Activated CD8-positive, alpha-beta T cell treated with anti-CD3 and anti-CD28 coated beads for 36 hours (primary cell): ENCODE measurements around the gene FXYD3. TPM values are rescaled to one million over a fixed set of nuclear protein-coding genes. Genes with fewer than 3 reads are reported as not detected.

Experiments
- ATAC-seq: fragments of 200-7000 bp; cut with Tn5 transposase; one replicate; pipeline ENCODE4 v1.10.0; 2021; ENCODE audit warnings: mild to moderate bottlenecking, moderate library complexity
- CTCF ChIA-PET: fragments of 350-600 bp; sonication (Branson Sonifier 250); formaldehyde crosslinking; loops from one replicate; lab custom pipeline; 2021; ENCODE audit warnings: antibody characterized with exemption; lab: Charles Lee
- POLR2A ChIA-PET: fragments of 350-600 bp; sonication (Branson Sonifier 250); formaldehyde crosslinking; loops from one replicate; lab custom pipeline; 2021; ENCODE audit warnings: antibody characterized with exemption; lab: Charles Lee
- DNase-seq: peaks from one replicate; pipeline ENCODE4 v3.0.0-alpha.2; 2020
- H3K27ac Mint-ChIP-seq: one replicate; pipeline ENCODE4 v1.8.0; 2021; ENCODE audit warnings: mild to moderate bottlenecking, mixed read lengths
- H3K27me3 Mint-ChIP-seq: one replicate; pipeline ENCODE4 v1.8.0; 2021; ENCODE audit warnings: mixed read lengths
- H3K36me3 Mint-ChIP-seq: one replicate; pipeline ENCODE4 v1.8.0; 2021; ENCODE audit warnings: low read depth, mixed read lengths
- H3K4me1 Mint-ChIP-seq: one replicate; pipeline ENCODE4 v1.8.0; 2021; ENCODE audit warnings: low read depth, mixed read lengths
- H3K4me3 Mint-ChIP-seq: one replicate; pipeline ENCODE4 v1.8.0; 2021; ENCODE audit warnings: mild to moderate bottlenecking, moderate library complexity, mixed read lengths
- H3K9me3 Mint-ChIP-seq: one replicate; pipeline ENCODE4 v1.8.0; 2021; ENCODE audit warnings: mixed read lengths
- CTCF ChIP-seq: fragments of 200-600 bp; IDR thresholded peaks from one replicate; pipeline ENCODE4 v1.8.0; 2022; ENCODE audit warnings: antibody characterized with exemption, mild to moderate bottlenecking
- intact Hi-C: fragments of 100-400 bp; cut with micrococcal nuclease; formaldehyde crosslinking; loops from one replicate; pipeline ENCODE4 v1.10.0; 2022
- total RNA-seq, 2 experiments: library from RNA; stranded (reverse); gene quantifications; one replicate each; pipeline ENCODE4 v1.2.3, GENCODE V29; 2021

Gene FXYD3
- total RNA-seq, 2 experiments from 2014 or later: not detected

- H3K4me3 Mint-ChIP-seq: no peak overlapping the region
- no peaks in the 10 kb centered on the region for H3K9me3 Mint-ChIP-seq
- H3K27me3 Mint-ChIP-seq: no peaks in the 10 kb centered on the region
- no peaks in the 10 kb centered on the region for H3K36me3 Mint-ChIP-seq
- ATAC-seq (peak; percentile 96), DNase-seq (peak; percentile 81)
- CTCF ChIA-PET: interaction anchor here (0.7 to 3.7 kb wide), 20 partner anchors 8 to 129 kb away, joined by 3 to 42 read pairs (median 4); partner anchors contain the start of gene FXYD5
- intact Hi-C loops: loop anchor here (2.0 kb wide), 1 partner anchor 69 kb away; no protein-coding TSS in a partner anchor
- peaks cover 4% of the 10 kb centered on the region for H3K4me1 Mint-ChIP-seq
- POLR2A ChIA-PET: interaction anchor here (0.6 to 1.1 kb wide), 2 partner anchors 69 to 102 kb away, joined by 3 to 4 read pairs; no protein-coding TSS in a partner anchor
- TF ChIP-seq CTCF: peak; percentile 75
- no peak overlapping the region for H3K27ac Mint-ChIP-seq
These were observed 19.8 kb downstream of the FXYD3 start for GRCh38 chr19:35135389-35135909.

- Mint-ChIP-seq H3K4me3 (no peak overlapping the region), H3K4me1 (peaks cover 8% of the 10 kb centered on the region), H3K9me3 (no peaks in the 10 kb centered on the region), H3K27me3 (no peaks in the 10 kb centered on the region), H3K36me3 (no peaks in the 10 kb centered on the region), H3K27ac (no peak overlapping the region)
- intact Hi-C loops: no loop called here
- ChIA-PET POLR2A (interaction anchor here (0.6 to 1.1 kb wide), 3 partner anchors 10 to 101 kb away, joined by 3 to 4 read pairs (median 3); no protein-coding TSS in a partner anchor), CTCF (interaction anchor here (0.7 to 3.7 kb wide), 22 partner anchors 9 to 106 kb away, joined by 3 to 42 read pairs (median 4); partner anchors contain the start of gene FXYD5)
- DNase-seq: no peak
- ATAC-seq: no peak
- TF ChIP-seq CTCF: no peak
These were observed 20.6 kb downstream of the FXYD3 start for GRCh38 chr19:35136231-35136630.

- H3K27me3 Mint-ChIP-seq: peaks cover 3% of the 10 kb centered on the region
- H3K4me1 Mint-ChIP-seq: peaks cover 17% of the 10 kb centered on the region
- H3K9me3 Mint-ChIP-seq: no peaks in the 10 kb centered on the region
- no peak overlapping the region for H3K27ac Mint-ChIP-seq
- ATAC-seq: no peak
- intact Hi-C loops: no loop called here
- no peak overlapping the region for H3K4me3 Mint-ChIP-seq
- no peaks in the 10 kb centered on the region for H3K36me3 Mint-ChIP-seq
- POLR2A ChIA-PET: interaction anchor here (0.7 to 1.0 kb wide), 2 partner anchors 9 to 69 kb away, joined by 3 read pairs; no protein-coding TSS in a partner anchor
- TF ChIP-seq CTCF: no peak
- CTCF ChIA-PET: interaction anchor here (0.7 to 3.7 kb wide), 11 partner anchors 12 to 93 kb away, joined by 3 to 42 read pairs (median 3); partner anchors contain the start of gene FXYD5
- no peak for DNase-seq
These were observed 21.5 kb downstream of the FXYD3 start for GRCh38 chr19:35136977-35137702.

- no peak within 1 kb of the TSS for H3K4me3 Mint-ChIP-seq
- ChIA-PET POLR2A (no interaction called here), CTCF (no interaction called here)
- H3K27me3 Mint-ChIP-seq: peaks cover 4% of the 10 kb centered on the region
- H3K4me1 Mint-ChIP-seq: peaks cover 25% of the 10 kb centered on the region
- no peak for ATAC-seq
- no peaks in the 10 kb centered on the region for H3K36me3 Mint-ChIP-seq
- no peak for DNase-seq
- no peak for TF ChIP-seq CTCF
- no peaks in the 10 kb centered on the region for H3K9me3 Mint-ChIP-seq
- intact Hi-C loops: no loop called here
- H3K27ac Mint-ChIP-seq: no peak within 1 kb of the TSS
These were observed 22.8 kb downstream of the FXYD3 start, which contains the start of gene FXYD1 for GRCh38 chr19:35138305-35138892. TSS of gene FXYD1 (plus strand) at chr19:35138824. CDS start at chr19:35140080, 1,256 bp downstream.
